C4-2B (cell line): ENCODE data around the gene DPP8.

Experiments
- ZFX ChIP-seq: fragments of 450-650 bp; IDR thresholded peaks from 2 replicates; pipeline ENCODE4 v1.6.1; 2017
- TF ChIP-seq, protein P1 (sequence below): fragments of 450-650 bp; conservative IDR thresholded peaks from 2 replicates; pipeline ENCODE4 v1.5.1; 2017; ENCODE audit warnings: mild to moderate bottlenecking

- TF ChIP-seq, protein P1, sequence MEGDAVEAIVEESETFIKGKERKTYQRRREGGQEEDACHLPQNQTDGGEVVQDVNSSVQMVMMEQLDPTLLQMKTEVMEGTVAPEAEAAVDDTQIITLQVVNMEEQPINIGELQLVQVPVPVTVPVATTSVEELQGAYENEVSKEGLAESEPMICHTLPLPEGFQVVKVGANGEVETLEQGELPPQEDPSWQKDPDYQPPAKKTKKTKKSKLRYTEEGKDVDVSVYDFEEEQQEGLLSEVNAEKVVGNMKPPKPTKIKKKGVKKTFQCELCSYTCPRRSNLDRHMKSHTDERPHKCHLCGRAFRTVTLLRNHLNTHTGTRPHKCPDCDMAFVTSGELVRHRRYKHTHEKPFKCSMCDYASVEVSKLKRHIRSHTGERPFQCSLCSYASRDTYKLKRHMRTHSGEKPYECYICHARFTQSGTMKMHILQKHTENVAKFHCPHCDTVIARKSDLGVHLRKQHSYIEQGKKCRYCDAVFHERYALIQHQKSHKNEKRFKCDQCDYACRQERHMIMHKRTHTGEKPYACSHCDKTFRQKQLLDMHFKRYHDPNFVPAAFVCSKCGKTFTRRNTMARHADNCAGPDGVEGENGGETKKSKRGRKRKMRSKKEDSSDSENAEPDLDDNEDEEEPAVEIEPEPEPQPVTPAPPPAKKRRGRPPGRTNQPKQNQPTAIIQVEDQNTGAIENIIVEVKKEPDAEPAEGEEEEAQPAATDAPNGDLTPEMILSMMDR = no peak
- no peak for TF ChIP-seq ZFX
Observed at GRCh38 chr15:65434201-65434600, 83.3 kb downstream of the DPP8 start.
